ENCODE measurements around the gene PLEKHG7.

Gene PLEKHG7

DNA sequence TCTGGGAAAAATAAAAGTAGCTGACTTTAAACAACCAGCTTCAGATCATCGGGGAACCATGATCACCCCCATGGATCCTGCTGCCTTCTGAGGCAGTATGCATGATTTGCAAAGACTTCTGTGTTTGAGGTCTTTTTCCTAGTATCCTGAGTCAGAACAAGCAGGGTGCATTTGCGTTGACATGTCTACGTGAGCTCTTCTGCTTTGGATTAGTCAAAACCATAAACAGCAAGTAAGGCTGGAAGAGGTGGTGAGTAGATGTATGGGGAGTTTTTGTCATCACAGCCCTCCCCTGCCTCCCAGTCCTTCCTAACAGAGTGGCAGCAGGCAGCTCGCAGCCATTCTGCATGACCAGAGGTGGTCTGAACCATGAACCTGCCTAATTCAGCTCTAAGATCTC, 24.1 kb downstream of the PLEKHG7 start:
- ATAC-seq: no peak
- no peak for TF ChIP-seq CSDC2 (CRISPR knock-in tag; IDR thresholded peaks at IDR 0.05)

DNA sequence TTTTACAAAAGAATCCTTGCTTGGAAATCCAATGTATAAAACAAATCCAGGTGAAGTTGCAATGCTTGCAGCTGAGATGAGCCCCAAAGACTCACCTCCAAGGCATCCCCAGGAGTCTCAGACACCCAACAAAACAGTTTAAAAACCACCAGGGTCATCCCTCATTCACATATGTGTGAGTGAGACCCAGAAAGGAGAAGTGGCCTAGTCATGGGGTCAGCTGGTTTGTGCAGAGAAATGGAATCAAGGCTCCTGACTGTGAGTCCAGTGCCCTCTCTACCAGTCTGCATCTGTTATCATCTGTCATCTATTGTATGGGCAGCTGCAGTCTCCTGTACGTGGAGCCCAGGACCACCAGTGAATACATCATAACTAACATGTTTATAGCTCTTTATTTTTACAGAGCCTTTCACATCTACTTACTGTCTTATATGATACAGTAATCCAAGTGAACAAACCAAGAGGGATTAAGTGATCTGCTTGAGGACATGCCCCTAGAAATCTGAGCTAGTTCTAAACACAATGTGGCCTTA, 27.1 kb downstream of the PLEKHG7 start:
- ATAC-seq: no peak
- TF ChIP-seq PPARA (CRISPR knock-in tag; IDR thresholded peaks at IDR 0.05; ENCODE audit: borderline replicate concordance) (no peak), TOX (CRISPR knock-in tag; IDR thresholded peaks at IDR 0.05; ENCODE audit: borderline replicate concordance) (no peak), ZFP3 (CRISPR knock-in tag; IDR thresholded peaks at IDR 0.05) (no peak), TCF4 (CRISPR knock-in tag; IDR thresholded peaks at IDR 0.05; ENCODE audit: borderline replicate concordance) (no peak), ISL1 (CRISPR knock-in tag; IDR thresholded peaks at IDR 0.05) (no peak), CSDC2 (CRISPR knock-in tag; IDR thresholded peaks at IDR 0.05) (no peak)
- TF ChIP-seq, protein P1, sequence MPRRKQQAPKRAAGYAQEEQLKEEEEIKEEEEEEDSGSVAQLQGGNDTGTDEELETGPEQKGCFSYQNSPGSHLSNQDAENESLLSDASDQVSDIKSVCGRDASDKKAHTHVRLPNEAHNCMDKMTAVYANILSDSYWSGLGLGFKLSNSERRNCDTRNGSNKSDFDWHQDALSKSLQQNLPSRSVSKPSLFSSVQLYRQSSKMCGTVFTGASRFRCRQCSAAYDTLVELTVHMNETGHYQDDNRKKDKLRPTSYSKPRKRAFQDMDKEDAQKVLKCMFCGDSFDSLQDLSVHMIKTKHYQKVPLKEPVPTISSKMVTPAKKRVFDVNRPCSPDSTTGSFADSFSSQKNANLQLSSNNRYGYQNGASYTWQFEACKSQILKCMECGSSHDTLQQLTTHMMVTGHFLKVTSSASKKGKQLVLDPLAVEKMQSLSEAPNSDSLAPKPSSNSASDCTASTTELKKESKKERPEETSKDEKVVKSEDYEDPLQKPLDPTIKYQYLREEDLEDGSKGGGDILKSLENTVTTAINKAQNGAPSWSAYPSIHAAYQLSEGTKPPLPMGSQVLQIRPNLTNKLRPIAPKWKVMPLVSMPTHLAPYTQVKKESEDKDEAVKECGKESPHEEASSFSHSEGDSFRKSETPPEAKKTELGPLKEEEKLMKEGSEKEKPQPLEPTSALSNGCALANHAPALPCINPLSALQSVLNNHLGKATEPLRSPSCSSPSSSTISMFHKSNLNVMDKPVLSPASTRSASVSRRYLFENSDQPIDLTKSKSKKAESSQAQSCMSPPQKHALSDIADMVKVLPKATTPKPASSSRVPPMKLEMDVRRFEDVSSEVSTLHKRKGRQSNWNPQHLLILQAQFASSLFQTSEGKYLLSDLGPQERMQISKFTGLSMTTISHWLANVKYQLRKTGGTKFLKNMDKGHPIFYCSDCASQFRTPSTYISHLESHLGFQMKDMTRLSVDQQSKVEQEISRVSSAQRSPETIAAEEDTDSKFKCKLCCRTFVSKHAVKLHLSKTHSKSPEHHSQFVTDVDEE (CRISPR knock-in tag; IDR thresholded peaks at IDR 0.05): no peak

DNA sequence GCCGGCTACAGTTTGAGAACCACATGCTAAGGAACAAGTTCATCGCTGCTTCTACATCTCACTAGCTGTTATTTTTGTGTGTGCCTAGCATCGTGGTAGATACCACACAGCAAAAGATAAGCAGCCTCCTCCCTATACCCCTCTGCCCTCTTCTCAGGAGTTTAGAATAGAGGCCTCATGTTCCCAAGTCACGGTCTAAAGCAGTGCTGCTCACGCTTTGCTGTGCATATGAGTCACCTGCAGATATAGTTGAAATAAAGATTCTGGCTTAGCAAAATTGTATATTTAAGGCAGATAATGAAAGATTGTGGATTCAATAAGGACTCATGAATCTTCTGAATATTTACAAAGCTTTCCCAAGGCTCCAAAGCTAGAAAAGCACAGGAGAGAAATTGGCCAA, 28.0 kb downstream of the PLEKHG7 start:
- ATAC-seq: no peak
- no peak for TF ChIP-seq OSR1 (CRISPR knock-in tag; IDR thresholded peaks at IDR 0.05)
- TF ChIP-seq, protein P2, sequence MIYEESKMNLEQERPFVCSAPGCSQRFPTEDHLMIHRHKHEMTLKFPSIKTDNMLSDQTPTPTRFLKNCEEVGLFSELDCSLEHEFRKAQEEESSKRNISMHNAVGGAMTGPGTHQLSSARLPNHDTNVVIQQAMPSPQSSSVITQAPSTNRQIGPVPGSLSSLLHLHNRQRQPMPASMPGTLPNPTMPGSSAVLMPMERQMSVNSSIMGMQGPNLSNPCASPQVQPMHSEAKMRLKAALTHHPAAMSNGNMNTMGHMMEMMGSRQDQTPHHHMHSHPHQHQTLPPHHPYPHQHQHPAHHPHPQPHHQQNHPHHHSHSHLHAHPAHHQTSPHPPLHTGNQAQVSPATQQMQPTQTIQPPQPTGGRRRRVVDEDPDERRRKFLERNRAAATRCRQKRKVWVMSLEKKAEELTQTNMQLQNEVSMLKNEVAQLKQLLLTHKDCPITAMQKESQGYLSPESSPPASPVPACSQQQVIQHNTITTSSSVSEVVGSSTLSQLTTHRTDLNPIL (CRISPR knock-in tag; IDR thresholded peaks at IDR 0.05; ENCODE audit: low read depth): no peak
- no peak for TF ChIP-seq ZNF565 (CRISPR knock-in tag; conservative IDR thresholded peaks at IDR 0.05; ENCODE audit: low read depth)
- TF ChIP-seq PPARA (CRISPR knock-in tag; IDR thresholded peaks at IDR 0.05; ENCODE audit: borderline replicate concordance): no peak
- TF ChIP-seq ZNF8 (CRISPR knock-in tag; IDR thresholded peaks at IDR 0.05): no peak
- no peak for TF ChIP-seq ARNTL (CRISPR knock-in tag; IDR thresholded peaks at IDR 0.05; ENCODE audit: borderline replicate concordance, low read depth)
- TF ChIP-seq BACH2 (CRISPR knock-in tag; IDR thresholded peaks at IDR 0.05; ENCODE audit: borderline replicate concordance): no peak
- no peak for TF ChIP-seq GLIS3 (CRISPR knock-in tag; IDR thresholded peaks at IDR 0.05)
- TF ChIP-seq RARB (CRISPR knock-in tag; IDR thresholded peaks at IDR 0.05): no peak
- no peak for TF ChIP-seq SNAI2 (CRISPR knock-in tag; IDR thresholded peaks at IDR 0.05)
- no peak for TF ChIP-seq ZFP3 (CRISPR knock-in tag; IDR thresholded peaks at IDR 0.05)
- TF ChIP-seq TCF4 (CRISPR knock-in tag; IDR thresholded peaks at IDR 0.05; ENCODE audit: borderline replicate concordance): no peak
- TF ChIP-seq ESRRG (CRISPR knock-in tag; IDR thresholded peaks at IDR 0.05): no peak
- TF ChIP-seq, protein P1 (CRISPR knock-in tag; IDR thresholded peaks at IDR 0.05): no peak
- no peak for TF ChIP-seq CSDC2 (CRISPR knock-in tag; IDR thresholded peaks at IDR 0.05)
- no peak for TF ChIP-seq TOX (CRISPR knock-in tag; IDR thresholded peaks at IDR 0.05; ENCODE audit: borderline replicate concordance)

DNA sequence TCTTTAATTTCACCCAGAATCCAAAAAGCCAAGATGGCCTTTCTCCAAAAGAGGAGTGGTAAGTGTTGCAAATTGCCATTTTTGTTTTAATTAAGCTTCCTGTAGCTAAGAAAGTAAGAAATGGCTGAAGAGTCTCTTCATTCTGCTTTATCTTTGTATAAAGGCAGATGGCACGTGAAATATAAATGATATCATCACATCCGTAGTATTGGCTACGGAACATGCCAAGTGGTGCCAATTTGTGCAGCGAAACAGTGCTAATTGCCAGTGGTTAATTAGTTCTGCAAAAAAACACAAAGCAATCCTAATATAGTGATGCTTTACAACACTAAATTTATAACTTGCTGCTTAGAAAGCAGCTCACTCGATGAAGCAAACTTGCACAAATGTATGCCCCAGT, 29.4 kb downstream of the PLEKHG7 start:
- TF ChIP-seq ZNF70 (CRISPR knock-in tag; IDR thresholded peaks at IDR 0.05) (no peak), CSDC2 (CRISPR knock-in tag; IDR thresholded peaks at IDR 0.05) (no peak), ZC3H10 (CRISPR knock-in tag; IDR thresholded peaks at IDR 0.05) (no peak), ZFP3 (CRISPR knock-in tag; IDR thresholded peaks at IDR 0.05) (no peak)
- TF ChIP-seq, protein P1 (CRISPR knock-in tag; IDR thresholded peaks at IDR 0.05): no peak
- ATAC-seq: no peak
